Vagina (tissue), 2 donors: Measurements from ENCODE around the gene KRT31. TPM values are rescaled to one million over a fixed set of nuclear protein-coding genes. Genes with fewer than 3 reads are reported as not detected.

Experiments used
- DNase-seq, 2 donors: peaks; one replicate each; pipeline ENCODE4 v3.0.0-alpha.2; 2017; ENCODE audit errors: extremely low spot score in 2 of 2
- H3K27ac ChIP-seq: fragments of 200-600 bp; sonication (generic); one replicate; pipeline ENCODE4 v1.5.1; 2019
- H3K27me3 ChIP-seq: fragments of 200-600 bp; sonication (generic); one replicate; pipeline ENCODE4 v1.5.1; 2019
- H3K36me3 ChIP-seq, 2 donors: fragments of 200-600 bp; sonication (generic); one replicate each; pipeline ENCODE4 v1.5.1; 2017 to 2019
- H3K4me1 ChIP-seq: fragments of 200-600 bp; sonication (generic); one replicate; pipeline ENCODE4 v1.5.1; 2019
- H3K4me3 ChIP-seq, 2 donors: fragments of 200-600 bp; sonication (generic); 1 replicate in 1 of 2; 2 replicates in 1 of 2; pipeline ENCODE4 v1.5.1; 2016 to 2019
- H3K9me3 ChIP-seq: fragments of 200-600 bp; sonication (generic); one replicate; pipeline ENCODE4 v1.5.1; 2019
- CTCF ChIP-seq, 3 experiments: fragments of 450-650 bp in 2 of 3; fragments of 200-600 bp in 1 of 3; sonication (generic) in 1 of 3; IDR thresholded peaks; one replicate each; pipeline ENCODE4 v1.5.1; 2017 to 2019; ENCODE audit warnings: antibody characterized with exemption in 3 of 3, mild to moderate bottlenecking in 2 of 3, moderate library complexity in 2 of 3
- POLR2A ChIP-seq, 2 donors: fragments of 450-650 bp; IDR thresholded peaks; one replicate each; pipeline ENCODE4 v1.6.1; 2017; ENCODE audit warnings: antibody characterized with exemption in 2 of 2, mild to moderate bottlenecking in 2 of 2, moderate library complexity in 2 of 2
- POLR2AphosphoS5 ChIP-seq, 2 donors: sonication (generic); formaldehyde crosslinking; IDR thresholded peaks; one replicate each; pipeline ENCODE4 v1.9.0; 2017; ENCODE audit warnings: antibody characterized with exemption in 2 of 2, mild to moderate bottlenecking in 2 of 2, low read depth in 1 of 2; ENCODE audit not compliant: insufficient read depth in 1 of 2
- intact Hi-C: fragments of 100-400 bp; cut with DNase I; formaldehyde crosslinking; loops from one replicate; pipeline ENCODE4 v1.15.1; 2023
- total RNA-seq: library from RNA; depleted of rRNA; stranded (reverse); fragments of >200 nt; gene quantifications from one replicate; pipeline ENCODE4 v1.2.3, GENCODE V29; 2016

KRT31 gene
- total RNA-seq, 1 donor from 2014 or later, result not detected

- H3K36me3 ChIP-seq, result no peaks in the 10 kb centered on the region
- intact Hi-C loops, result no loop called here
- no peak overlapping the region for H3K4me3 ChIP-seq
- TF ChIP-seq POLR2A (IDR thresholded peaks at IDR 0.05) (no peak), CTCF (IDR thresholded peaks at IDR 0.05) (no peak), POLR2AphosphoS5 (IDR thresholded peaks at IDR 0.05; ENCODE audit: insufficient read depth in 1 of 2, low read depth in 1 of 2) (no peak)
- H3K9me3 ChIP-seq, result no peaks in the 10 kb centered on the region
- peak overlapping the region; percentile 51 for H3K27ac ChIP-seq
- no peak for DNase-seq
- no peaks in the 10 kb centered on the region for H3K27me3 ChIP-seq
- H3K4me1 ChIP-seq, result peaks cover 22% of the 10 kb centered on the region
Observed at GRCh38 chr17:41393294-41393693, 4.1 kb downstream of the KRT31 start.

- Histone ChIP-seq H3K9me3 (no peaks in the 10 kb centered on the region), H3K4me1 (peaks cover 22% of the 10 kb centered on the region), H3K27me3 (no peaks in the 10 kb centered on the region), H3K4me3 (no peak overlapping the region), H3K36me3 (no peaks in the 10 kb centered on the region), H3K27ac (no peak overlapping the region)
- no peak for DNase-seq
- intact Hi-C loops, result no loop called here
- TF ChIP-seq POLR2AphosphoS5 (IDR thresholded peaks at IDR 0.05; ENCODE audit: insufficient read depth in 1 of 2, low read depth in 1 of 2) (no peak), POLR2A (IDR thresholded peaks at IDR 0.05) (no peak), CTCF (IDR thresholded peaks at IDR 0.05) (no peak)
Observed at GRCh38 chr17:41392278-41392677, 5.1 kb downstream of the KRT31 start.

- no peak for DNase-seq
- no peaks in the 10 kb centered on the region for H3K9me3 ChIP-seq
- intact Hi-C loops, result no loop called here
Observed at GRCh38 chr17:41391535-41391934, 5.9 kb downstream of the KRT31 start.

GRCh38 chr17:41390411-41390938 lies 6.9 kb downstream of the KRT31 start:
- H3K4me3 ChIP-seq, result no peak overlapping the region
- no peaks in the 10 kb centered on the region for H3K9me3 ChIP-seq
- no peak for TF ChIP-seq POLR2AphosphoS5 (IDR thresholded peaks at IDR 0.05; ENCODE audit: insufficient read depth in 1 of 2, low read depth in 1 of 2)
- TF ChIP-seq CTCF (IDR thresholded peaks at IDR 0.05), result no peak
- no peak for TF ChIP-seq POLR2A (IDR thresholded peaks at IDR 0.05)
- intact Hi-C loops, result no loop called here
- DNase-seq, result peak in 1 of 2 donors; percentile 29
- H3K36me3 ChIP-seq, result no peaks in the 10 kb centered on the region
- H3K27me3 ChIP-seq, result no peaks in the 10 kb centered on the region
- H3K4me1 ChIP-seq, result peaks cover 19% of the 10 kb centered on the region
- no peak overlapping the region for H3K27ac ChIP-seq

More at GRCh38 chr17:41391535-41391934, 5.9 kb downstream of the KRT31 start:
- Histone ChIP-seq H3K4me3 (no peak overlapping the region), H3K27ac (no peak overlapping the region), H3K36me3 (no peaks in the 10 kb centered on the region), H3K4me1 (peaks cover 22% of the 10 kb centered on the region), H3K27me3 (no peaks in the 10 kb centered on the region)
- TF ChIP-seq POLR2AphosphoS5 (IDR thresholded peaks at IDR 0.05; ENCODE audit: insufficient read depth in 1 of 2, low read depth in 1 of 2) (no peak), CTCF (IDR thresholded peaks at IDR 0.05) (no peak), POLR2A (IDR thresholded peaks at IDR 0.05) (no peak)

GRCh38 chr17:41387670-41388069 lies 9.7 kb downstream of the KRT31 start:
- Histone ChIP-seq H3K4me3 (no peak overlapping the region), H3K27ac (no peak overlapping the region), H3K27me3 (no peaks in the 10 kb centered on the region), H3K9me3 (no peaks in the 10 kb centered on the region), H3K4me1 (no peaks in the 10 kb centered on the region), H3K36me3 (no peaks in the 10 kb centered on the region)
- intact Hi-C loops, result no loop called here
- TF ChIP-seq CTCF (IDR thresholded peaks at IDR 0.05), result no peak
- TF ChIP-seq POLR2AphosphoS5 (IDR thresholded peaks at IDR 0.05; ENCODE audit: insufficient read depth in 1 of 2, low read depth in 1 of 2), result no peak
- no peak for TF ChIP-seq POLR2A (IDR thresholded peaks at IDR 0.05)
- no peak for DNase-seq
